K562 (cell line): Measurements from ENCODE around the gene MYL11. TPM values are rescaled to one million over a fixed set of nuclear protein-coding genes. Genes with fewer than 3 reads are reported as not detected.
A peak's percentile ranks its signal among the peaks of the same experiment; 100 is the strongest.

Experiments used
- ASH1L ChIP-seq: fragments of 450-650 bp; IDR thresholded peaks from 2 replicates; pipeline ENCODE4 v1.6.1; 2018; ENCODE audit warnings: borderline replicate concordance, mild to moderate bottlenecking, low read depth; ENCODE audit not compliant: partially characterized antibody
- ETV1 ChIP-seq: fragments of 450-650 bp; conservative IDR thresholded peaks from 2 replicates; pipeline ENCODE4 v1.6.1; 2016; ENCODE audit warnings: missing genetic modification characterization, control low read depth, low read depth, missing compliant biosample characterization
- EZH2 ChIP-seq: IDR thresholded peaks from 2 replicates; pipeline ENCODE4 v1.6.1; 2012; ENCODE audit warnings: low read depth, mild to moderate bottlenecking, inconsistent platforms, low read length, borderline replicate concordance
- HNRNPLL ChIP-seq: fragments of 200-400 bp; formaldehyde crosslinking; IDR thresholded peaks from 2 replicates; pipeline ENCODE4 v1.6.1; 2017; ENCODE audit warnings: low read length, low read depth, mild to moderate bottlenecking; ENCODE audit not compliant: poor library complexity, severe bottlenecking
- PBX2 ChIP-seq, 2 experiments: IDR thresholded peaks in 1 of 2; conservative IDR thresholded peaks in 1 of 2; 2 replicates each; pipeline ENCODE4 v1.6.1; 2016; ENCODE audit warnings: low read depth in 2 of 2, mild to moderate bottlenecking in 1 of 2, missing compliant biosample characterization in 1 of 2, missing genetic modification characterization in 1 of 2, moderate library complexity in 1 of 2
- PHB2 ChIP-seq: fragments of 450-650 bp; IDR thresholded peaks from 2 replicates; pipeline ENCODE4 v1.6.1; 2017; ENCODE audit warnings: low read depth
- RCOR1 ChIP-seq, 2 experiments: IDR thresholded peaks; 2 replicates each; pipeline ENCODE4 v1.6.1; 2012; ENCODE audit warnings: low read depth in 2 of 2, low read length in 2 of 2, borderline replicate concordance in 1 of 2, improper control_type of control experiment in 1 of 2
- RFX7 ChIP-seq: fragments of 250-450 bp; sonication (Bioruptor Pico); IDR thresholded peaks from 2 replicates; pipeline ENCODE4 v1.5.1; 2021; ENCODE audit warnings: mild to moderate bottlenecking
- SNIP1 ChIP-seq: fragments of 450-650 bp; IDR thresholded peaks from 2 replicates; pipeline ENCODE4 v1.7.1; 2017; ENCODE audit warnings: low read depth, mild to moderate bottlenecking
- SUPT5H ChIP-seq: fragments of 450-650 bp; IDR thresholded peaks from 2 replicates; pipeline ENCODE4 v1.6.1; 2016
- ZBTB26 ChIP-seq: fragments of 450-650 bp; formaldehyde crosslinking; IDR thresholded peaks from 2 replicates; pipeline ENCODE4 v1.4.0; 2022; ENCODE audit warnings: missing genetic modification characterization
- polyA plus RNA-seq, 8 experiments: library from polyadenylated mRNA; depleted of rRNA in 4 of 8; stranded (reverse) in 5 of 8; unstranded in 3 of 8; fragments of >200 nt; fragmentation: Nextera tagmentation in 2 of 8; fragmentation: Illumina TruSeq in 1 of 8; extraction: Ambion mirVana in 2 of 8; extraction: Trizol in 1 of 8; gene quantifications; 2 replicates each; pipeline versions ENCODE4 v1.2.1 to v1.2.3, GENCODE V29; 2011 to 2014; ENCODE audit warnings: inconsistent platforms in 1 of 8, missing spikeins in 1 of 8
- total RNA-seq, 7 experiments: library from RNA; depleted of rRNA in 6 of 7; stranded (reverse); fragments of >200 nt in 6 of 7; fragmentation: Illumina TruSeq in 2 of 7; extraction: Trizol in 2 of 7; gene quantifications; 2 replicates each; pipeline versions ENCODE4 v1.2.1 to v1.2.3, GENCODE V29; 2011 to 2021; ENCODE audit warnings: low replicate concordance in 1 of 7

MYL11 gene
- total and polyA plus RNA-seq, 9 of the 15 experiments (the other 6 are each of a cell fraction or from before 2014, with no cell fraction given): 0.31 to 1.5 (median 0.73) TPM; not detected in 4

GRCh38 chr16:30370456-30371247 lies 4.0 kb upstream of the MYL11 start, which contains the start of gene TBC1D10B (continued):
- TF ChIP-seq PHB2 (no peak), RCOR1 (IDR thresholded peaks at IDR 0.05; ENCODE audit: borderline replicate concordance in 1 of 2, low read depth in 2 of 2, low read length in 2 of 2) (peak in 1 of 2 experiments; percentile 84; a peak in 2 of 4 replicates), HNRNPLL (peak; percentile 47), SNIP1 (no peak), ZBTB26 (no peak), EZH2 (no peak), ASH1L (peak; percentile 99), PBX2 (CRISPR knock-in tag; IDR thresholded peaks at IDR 0.05; ENCODE audit: low read depth) (peak; percentile 92), PBX2 (tag; conservative IDR thresholded peaks at IDR 0.05; ENCODE audit: low read depth) (peak; percentile 100), ETV1 (tag) (no peak; the same call in 1 of the 2 replicates), RFX7 (CRISPR knock-in tag) (no peak), SUPT5H (no peak)
